Left forelimb (tissue), 1 donor: ENCODE measurements around the gene ATG9B.

ENCODE experiments used
- DNase-seq: peaks from one replicate; pipeline ENCODE4 v3.0.0-alpha.2; 2018; ENCODE audit warnings: low spot score

The ATG9B gene

GRCh38 chr7:150999001-150999400 lies 25.3 kb downstream of the ATG9B start:
- no peak for DNase-seq

- no peak for DNase-seq
These were observed 26.0 kb downstream of the ATG9B start for GRCh38 chr7:150998341-150998740.

- no peak for DNase-seq
These were observed 26.5 kb downstream of the ATG9B start for GRCh38 chr7:150997817-150998216.

GRCh38 chr7:150997075-150997511 lies 27.2 kb downstream of the ATG9B start:
- no peak for DNase-seq

GRCh38 chr7:150996376-150997074 lies 27.8 kb downstream of the ATG9B start:
- no peak for DNase-seq

GRCh38 chr7:150994838-150995510 lies 29.3 kb downstream of the ATG9B start:
- DNase-seq, result no peak

- DNase-seq, result no peak
These were observed 30.0 kb downstream of the ATG9B start for GRCh38 chr7:150994141-150994837.

- DNase-seq, result no peak
These were observed 30.8 kb downstream of the ATG9B start for GRCh38 chr7:150993511-150993910.

- no peak for DNase-seq
These were observed 31.4 kb downstream of the ATG9B start for GRCh38 chr7:150992833-150993302.

- no peak for DNase-seq
These were observed 32.1 kb downstream of the ATG9B start for GRCh38 chr7:150992051-150992640.

- no peak for DNase-seq
These were observed 33.7 kb downstream of the ATG9B start, which contains the start of gene NOS3 for GRCh38 chr7:150990416-150991186. TSS of gene NOS3 (plus strand) at chr7:150991017. CDS start at chr7:150993804, 2,787 bp downstream.

- no peak for DNase-seq
These were observed 34.8 kb downstream of the ATG9B start for GRCh38 chr7:150989456-150989855.

- peak; percentile 85 for DNase-seq
These were observed 35.8 kb downstream of the ATG9B start for GRCh38 chr7:150988230-150989226.

- DNase-seq, result no peak
These were observed 37.7 kb downstream of the ATG9B start for GRCh38 chr7:150986556-150986955.

GRCh38 chr7:150986099-150986512 lies 38.2 kb downstream of the ATG9B start:
- no peak for DNase-seq

GRCh38 chr7:150983893-150984368 lies 40.4 kb downstream of the ATG9B start:
- DNase-seq, result no peak

- DNase-seq, result no peak
These were observed 41.9 kb downstream of the ATG9B start for GRCh38 chr7:150982351-150982750.

- no peak for DNase-seq
These were observed 42.6 kb downstream of the ATG9B start for GRCh38 chr7:150981644-150982043.

GRCh38 chr7:150980663-150981062 lies 43.6 kb downstream of the ATG9B start:
- DNase-seq, result no peak

GRCh38 chr7:150979713-150980390 lies 44.4 kb downstream of the ATG9B start:
- no peak for DNase-seq
